ENCODE data around the gene ZNF689. TPM values are rescaled to one million over a fixed set of nuclear protein-coding genes. Genes with fewer than 3 reads are reported as not detected.
A peak's percentile ranks its signal among the peaks of the same experiment; 100 is the strongest.

Gene ZNF689
- total and polyA plus RNA-seq, 2 of the 13 experiments (the other 11 are each of a cell fraction or from before 2014, with no cell fraction given): 9.7 to 19.5 TPM

GRCh38 chr16:30657866-30658730 lies 47.9 kb upstream of the ZNF689 start, which contains the start of gene FBRS (continued):
- TF ChIP-seq RNF219 (CRISPR knock-in tag; IDR thresholded peaks at IDR 0.05) (no peak), HIVEP1 (CRISPR knock-in tag; IDR thresholded peaks at IDR 0.05) (peak; percentile 71), EHMT2 (IDR thresholded peaks at IDR 0.05; ENCODE audit: borderline replicate concordance, low read depth, low read length) (no peak), SNAPC5 (CRISPR knock-in tag; IDR thresholded peaks at IDR 0.05; ENCODE audit: borderline replicate concordance) (no peak; the same call in 1 of the 2 replicates), ZNF710 (CRISPR knock-in tag; IDR thresholded peaks at IDR 0.05; ENCODE audit: borderline replicate concordance) (peak; percentile 85; the same call in 1 of the 2 replicates), NBN (conservative IDR thresholded peaks at IDR 0.05) (no peak), IKZF4 (CRISPR knock-in tag; IDR thresholded peaks at IDR 0.05; ENCODE audit: borderline replicate concordance, low read depth, not compliant biosample characterization) (no peak), ZNF816 (CRISPR knock-in tag; IDR thresholded peaks at IDR 0.05; ENCODE audit: borderline replicate concordance) (no peak), HMGA1 (CRISPR knock-in tag; conservative IDR thresholded peaks at IDR 0.05) (no peak), ZNF335 (CRISPR knock-in tag; IDR thresholded peaks at IDR 0.05) (peak; percentile 84; the same call in 1 of the 2 replicates), KLF9 (CRISPR knock-in tag; IDR thresholded peaks at IDR 0.05; ENCODE audit: low read depth) (0 out of 2 replicates have a peak, but pooled peaks have one; percentile 15), ZNF468 (CRISPR knock-in tag; IDR thresholded peaks at IDR 0.05) (peak; percentile 86; the same call in 1 of the 2 replicates), MNT (IDR thresholded peaks at IDR 0.05) (peak; percentile 59), ZNF652 (CRISPR knock-in tag; IDR thresholded peaks at IDR 0.05; ENCODE audit: borderline replicate concordance, low read depth) (0 out of 2 replicates have a peak, but pooled peaks have one; percentile 18), ZNF460 (CRISPR knock-in tag; IDR thresholded peaks at IDR 0.05; ENCODE audit: borderline replicate concordance) (no peak; the same call in 1 of the 2 replicates), ZIK1 (CRISPR knock-in tag; IDR thresholded peaks at IDR 0.05; ENCODE audit: borderline replicate concordance, low read depth) (no peak), NCOA5 (CRISPR knock-in tag; IDR thresholded peaks at IDR 0.05) (no peak), YEATS2 (CRISPR knock-in tag; IDR thresholded peaks at IDR 0.05; ENCODE audit: borderline replicate concordance) (peak; percentile 75), KAT8 (CRISPR knock-in tag; IDR thresholded peaks at IDR 0.05) (peak; percentile 85), ZC3H13 (CRISPR knock-in tag; IDR thresholded peaks at IDR 0.05) (no peak; the same call in 1 of the 2 replicates), ZNF251 (CRISPR knock-in tag; IDR thresholded peaks at IDR 0.05) (no peak), ZNF34 (CRISPR knock-in tag; IDR thresholded peaks at IDR 0.05; ENCODE audit: borderline replicate concordance) (peak; percentile 85)

Data from HepG2 (cell line).